ENCODE results near the gene DENND5B.

- TF ChIP-seq POLR2A (IDR thresholded peaks at IDR 0.05) (no peak), CTCF (IDR thresholded peaks at IDR 0.05) (no peak)
Measured at GRCh38 chr12:31494455-31494854, 96.5 kb downstream of the DENND5B start.

Measured in right lobe of liver (tissue), 4 donors.